Loucy (cell line): Measurements from ENCODE around the gene ETS2.

Experiments
- H2AFZ ChIP-seq: fragments of 200-600 bp; sonication (generic); 2 replicates; pipeline ENCODE4 v1.6.0; 2016; ENCODE audit warnings: antibody characterized with exemption, mild to moderate bottlenecking, low read length, moderate library complexity
- H3F3A ChIP-seq: fragments of 200-600 bp; 2 replicates; pipeline ENCODE4 v1.6.0; 2016; ENCODE audit warnings: antibody characterized with exemption, low read depth, mild to moderate bottlenecking
- H3K27me3 ChIP-seq: fragments of 200-600 bp; sonication (generic); 2 replicates; pipeline ENCODE4 v1.6.1; 2014; ENCODE audit warnings: low read length, mild to moderate bottlenecking; ENCODE audit not compliant: insufficient read depth, poor library complexity, severe bottlenecking
- H3K36me3 ChIP-seq: fragments of 200-600 bp; sonication (generic); 2 replicates; pipeline ENCODE4 v1.6.1; 2016; ENCODE audit warnings: low read length; ENCODE audit not compliant: insufficient read depth
- H3K4me1 ChIP-seq: fragments of 200-600 bp; sonication (generic); 2 replicates; pipeline ENCODE4 v1.5.1; 2014; ENCODE audit warnings: low read length, mild to moderate bottlenecking; ENCODE audit not compliant: insufficient read depth, poor library complexity, severe bottlenecking
- H3K4me2 ChIP-seq: fragments of 200-600 bp; sonication (generic); 2 replicates; pipeline ENCODE4 v1.6.0; 2014; ENCODE audit warnings: antibody characterized with exemption, low read length, low read depth, mild to moderate bottlenecking; ENCODE audit not compliant: poor library complexity, severe bottlenecking
- H3K4me3 ChIP-seq: fragments of 200-600 bp; sonication (generic); 2 replicates; pipeline ENCODE4 v1.5.1; 2014; ENCODE audit warnings: low read length, mild to moderate bottlenecking, mixed read lengths; ENCODE audit not compliant: poor library complexity, severe bottlenecking
- H3K79me2 ChIP-seq: fragments of 200-600 bp; sonication (generic); 2 replicates; pipeline ENCODE4 v1.6.1; 2014; ENCODE audit warnings: low read length; ENCODE audit not compliant: insufficient read depth
- H3K9ac ChIP-seq: fragments of 200-600 bp; sonication (generic); 2 replicates; pipeline ENCODE4 v1.6.0; 2014; ENCODE audit warnings: mild to moderate bottlenecking, low read depth, low read length, moderate library complexity; ENCODE audit not compliant: poor library complexity, severe bottlenecking
- H3K9me2 ChIP-seq: fragments of 200-600 bp; sonication (generic); replicated peaks from 2 replicates; pipeline ENCODE4 v1.6.1; 2016; ENCODE audit warnings: low read depth, low read length, mixed read lengths
- H3K9me3 ChIP-seq: fragments of 200-600 bp; sonication (generic); 2 replicates; pipeline ENCODE4 v1.6.1; 2014; ENCODE audit warnings: mild to moderate bottlenecking, antibody characterized with exemption, low read length, low read depth; ENCODE audit not compliant: insufficient read depth
- H4K20me1 ChIP-seq: fragments of 200-600 bp; sonication (generic); 2 replicates; pipeline ENCODE4 v1.6.0; 2014; ENCODE audit warnings: antibody characterized with exemption, low read length, mild to moderate bottlenecking; ENCODE audit not compliant: insufficient read depth, poor library complexity, severe bottlenecking
- CTCF ChIP-seq: fragments of 200-600 bp; sonication (generic); conservative IDR thresholded peaks from 2 replicates; pipeline ENCODE4 v1.5.1; 2014; ENCODE audit warnings: mild to moderate bottlenecking, antibody characterized with exemption, low read length
- EZH2phosphoT487 ChIP-seq: fragments of 200-600 bp; IDR thresholded peaks from 2 replicates; pipeline ENCODE4 v1.6.1; 2018; ENCODE audit warnings: antibody characterized with exemption, mild to moderate bottlenecking, moderate library complexity, borderline replicate concordance

The ETS2 gene

DNA sequence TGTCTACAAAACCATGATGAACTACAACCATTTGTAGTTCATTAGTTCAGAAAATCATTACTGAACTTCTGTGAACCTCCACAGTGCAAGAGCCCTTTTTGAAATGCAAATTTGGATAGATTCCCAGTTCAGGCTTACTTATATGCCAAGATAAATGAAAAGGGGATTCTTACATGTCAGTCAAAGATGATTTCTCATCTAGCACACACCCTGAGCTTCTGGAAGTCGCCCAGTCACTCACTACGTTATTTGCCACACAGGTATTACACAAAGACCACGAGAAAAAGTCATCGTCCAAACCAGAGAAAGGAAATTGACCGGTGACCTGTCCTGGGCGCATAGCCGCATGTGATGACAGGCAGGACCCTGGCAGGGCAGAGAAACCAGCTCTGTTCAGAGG lies 41.8 kb downstream of the ETS2 start:
- Histone ChIP-seq H3K4me2 (no peak overlapping the region), H3K9ac (no peak overlapping the region), H3K4me1 (peaks cover 6% of the 10 kb centered on the region), H3K4me3 (no peak overlapping the region), H4K20me1 (no peaks in the 10 kb centered on the region), H3F3A (no peaks in the 10 kb centered on the region), H3K27me3 (no peaks in the 10 kb centered on the region), H3K9me2 (no peaks in the 10 kb centered on the region), H3K79me2 (no peaks in the 10 kb centered on the region), H2AFZ (no peak overlapping the region), H3K36me3 (no peaks in the 10 kb centered on the region), H3K9me3 (no peaks in the 10 kb centered on the region)
- TF ChIP-seq EZH2phosphoT487 (no peak), CTCF (no peak)

DNA sequence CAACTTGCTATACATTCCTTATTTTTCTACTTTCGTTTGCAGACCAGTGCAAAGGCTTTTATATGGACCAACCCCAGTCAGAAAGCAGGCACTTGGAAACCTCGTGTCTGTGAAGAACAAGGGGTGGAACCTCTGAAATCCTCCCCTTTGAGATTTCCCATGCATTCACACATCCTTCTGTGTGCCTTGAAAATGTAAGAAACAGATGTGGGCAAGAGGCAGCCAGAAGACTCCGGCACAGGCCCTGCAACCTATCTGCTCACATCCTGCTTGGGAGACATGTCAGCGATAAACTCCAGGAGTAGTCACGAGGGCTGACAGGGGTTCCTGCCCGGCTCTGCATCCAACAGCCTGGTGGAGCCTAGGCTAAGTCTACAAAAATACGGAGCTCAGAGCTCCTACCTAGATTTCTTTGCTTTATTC lies 42.5 kb downstream of the ETS2 start:
- no peaks in the 10 kb centered on the region for H3F3A ChIP-seq
- H3K79me2 ChIP-seq = no peaks in the 10 kb centered on the region
- no peak overlapping the region for H3K4me2 ChIP-seq
- no peak overlapping the region for H2AFZ ChIP-seq
- H3K4me1 ChIP-seq = peaks cover 6% of the 10 kb centered on the region
- TF ChIP-seq EZH2phosphoT487 (no peak), CTCF (no peak)
- H3K27me3 ChIP-seq = no peaks in the 10 kb centered on the region
- no peaks in the 10 kb centered on the region for H4K20me1 ChIP-seq
- no peak overlapping the region for H3K4me3 ChIP-seq
- no peaks in the 10 kb centered on the region for H3K9me3 ChIP-seq
- H3K9me2 ChIP-seq = no peaks in the 10 kb centered on the region
- H3K9ac ChIP-seq = no peak overlapping the region
- H3K36me3 ChIP-seq = no peaks in the 10 kb centered on the region

DNA sequence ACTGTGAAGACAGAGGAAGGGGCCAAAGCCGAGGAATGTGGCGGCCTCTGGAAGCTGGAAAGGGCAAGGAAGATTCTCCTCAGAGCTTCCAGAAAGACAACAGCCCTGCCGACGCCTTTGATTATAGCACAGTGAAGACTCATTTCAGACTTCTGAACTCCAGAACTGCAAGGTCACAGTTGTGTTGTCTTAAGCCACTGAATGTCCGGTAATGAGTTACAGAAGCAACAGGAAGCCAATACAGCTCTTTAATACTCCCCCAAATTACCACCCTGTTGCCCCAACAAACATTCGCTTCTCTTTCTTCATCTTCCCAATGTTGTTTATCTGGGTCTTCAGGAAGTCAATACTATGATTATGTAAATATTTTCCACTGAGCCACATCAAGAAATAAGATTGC lies 44.0 kb downstream of the ETS2 start:
- Histone ChIP-seq H4K20me1 (no peaks in the 10 kb centered on the region), H3K79me2 (no peaks in the 10 kb centered on the region), H3K4me1 (peaks cover 14% of the 10 kb centered on the region), H3K27me3 (no peaks in the 10 kb centered on the region), H3K4me2 (no peak overlapping the region), H2AFZ (no peak overlapping the region), H3K36me3 (no peaks in the 10 kb centered on the region), H3F3A (no peaks in the 10 kb centered on the region), H3K9ac (no peak overlapping the region), H3K4me3 (no peak overlapping the region), H3K9me2 (no peaks in the 10 kb centered on the region), H3K9me3 (no peaks in the 10 kb centered on the region)
- TF ChIP-seq EZH2phosphoT487 (no peak), CTCF (no peak)
